DMS79 (cell line): ENCODE results near the gene CAMK2D.

Experiments used
- DNase-seq: peaks from one replicate; lab custom pipeline; 2025; lab: John Stamatoyannopoulos, UW

Gene CAMK2D

DNA sequence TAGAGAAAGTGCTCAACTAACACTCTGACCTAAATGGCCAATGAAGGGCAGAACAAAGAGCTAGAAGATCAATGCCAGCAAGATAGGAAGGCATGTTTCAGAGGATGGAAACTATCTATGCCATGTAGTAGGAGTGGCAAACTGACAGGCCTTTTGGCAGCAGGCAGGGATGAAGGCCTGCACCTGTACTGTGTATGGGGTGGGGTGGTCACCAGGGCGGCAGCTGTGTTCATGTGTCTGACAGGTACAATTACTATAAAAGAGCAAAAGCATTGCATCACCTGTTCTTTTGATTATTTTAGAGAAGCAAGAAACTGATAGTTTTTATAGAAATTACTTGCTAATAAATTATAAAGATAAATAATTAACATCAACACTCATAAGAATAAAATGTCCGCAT lies 239.1 kb downstream of the CAMK2D start:
- DNase-seq = no peak

DNA sequence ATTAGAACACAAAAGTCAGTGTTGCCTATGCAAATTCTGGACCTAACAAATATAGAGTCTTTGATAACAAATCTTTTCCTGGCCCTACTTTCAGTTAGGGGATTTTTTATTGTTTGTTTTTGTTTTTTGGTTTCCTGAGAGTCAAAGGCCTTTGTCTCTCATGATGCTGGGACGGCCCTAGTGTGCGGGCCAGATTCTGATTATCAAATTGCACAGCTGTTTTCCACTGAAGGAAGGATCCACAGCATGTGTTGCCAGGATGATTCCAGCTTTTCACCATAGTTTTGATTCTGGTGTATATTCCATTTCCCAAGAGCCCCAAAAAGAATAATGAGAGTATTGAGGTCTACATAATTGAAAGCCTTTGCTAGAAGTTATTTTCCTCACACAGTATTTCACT lies 248.2 kb downstream of the CAMK2D start:
- DNase-seq = no peak

DNA sequence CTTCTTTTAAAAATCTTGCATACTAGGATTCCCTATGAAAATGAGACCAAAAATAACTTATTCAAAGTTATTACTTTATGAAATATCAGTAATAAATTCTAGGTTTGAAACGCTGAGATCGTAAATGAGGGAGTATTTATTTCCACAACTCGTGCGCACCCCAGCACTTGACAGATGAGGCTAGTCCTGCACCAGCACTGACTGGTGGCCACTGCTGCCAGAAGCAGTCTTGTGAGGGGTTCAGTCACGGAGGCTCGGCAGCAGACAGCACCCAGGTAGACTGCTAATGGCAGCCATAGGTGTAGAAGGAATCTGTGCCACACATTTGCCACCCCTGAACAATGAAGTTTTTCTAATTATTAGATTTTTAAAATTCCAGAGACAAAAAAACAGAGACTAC lies 248.7 kb downstream of the CAMK2D start:
- no peak for DNase-seq

DNA sequence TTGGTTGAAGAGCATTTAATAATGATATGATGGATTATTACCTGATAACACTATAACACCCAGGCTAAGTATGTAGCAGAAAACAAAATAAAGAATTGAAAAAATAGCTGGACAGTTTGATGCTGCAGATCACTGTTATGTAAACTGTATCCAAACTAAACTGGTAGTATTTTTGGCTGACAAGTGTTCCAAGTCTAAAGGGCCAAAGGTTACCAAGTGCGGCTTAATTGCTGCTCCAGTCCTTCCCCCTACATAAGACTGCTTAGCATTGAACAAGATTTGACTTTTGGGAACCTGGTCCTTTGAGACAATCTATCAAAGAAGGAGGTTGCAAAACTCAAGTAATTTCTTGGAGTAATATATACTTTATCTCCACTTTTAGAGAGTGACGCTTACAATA lies 249.6 kb downstream of the CAMK2D start:
- DNase-seq = no peak

DNA sequence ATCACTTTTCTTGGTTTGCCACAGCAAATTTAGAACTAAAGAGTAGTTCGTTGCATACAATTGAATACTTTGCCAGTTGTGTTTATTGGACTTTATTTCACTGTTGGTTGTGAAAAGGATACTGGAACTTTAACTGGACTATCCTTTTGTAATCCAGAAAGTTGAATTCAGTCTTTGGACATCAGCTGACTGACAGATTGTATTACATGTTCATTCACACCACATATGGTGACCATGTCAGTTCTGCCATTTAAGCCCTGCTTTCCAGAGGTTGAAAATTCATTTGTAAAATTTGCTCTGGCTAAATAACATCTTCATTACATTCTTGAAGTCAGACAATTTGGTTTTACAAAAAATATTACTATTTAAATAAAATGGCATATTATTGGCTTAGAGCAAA lies 251.7 kb downstream of the CAMK2D start:
- DNase-seq = no peak

DNA sequence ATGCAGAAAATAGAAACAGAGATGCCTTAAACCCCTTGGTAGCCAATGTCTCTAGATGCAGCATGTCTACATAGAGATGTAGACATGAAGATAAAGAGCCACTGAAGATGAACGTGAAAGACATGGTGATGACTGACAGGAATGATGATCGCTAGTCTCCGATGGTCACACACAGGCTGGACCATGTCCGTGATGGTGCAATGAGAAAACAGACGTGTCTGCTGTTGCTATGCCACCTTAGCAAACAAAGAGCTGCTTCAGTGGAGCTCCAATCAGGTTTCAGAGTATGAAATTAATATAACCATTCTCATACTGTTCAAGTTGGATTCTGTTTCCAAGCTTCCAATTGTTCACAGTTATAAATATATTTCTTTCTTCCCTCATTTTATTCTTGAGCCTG lies 256.5 kb downstream of the CAMK2D start:
- DNase-seq = no peak

DNA sequence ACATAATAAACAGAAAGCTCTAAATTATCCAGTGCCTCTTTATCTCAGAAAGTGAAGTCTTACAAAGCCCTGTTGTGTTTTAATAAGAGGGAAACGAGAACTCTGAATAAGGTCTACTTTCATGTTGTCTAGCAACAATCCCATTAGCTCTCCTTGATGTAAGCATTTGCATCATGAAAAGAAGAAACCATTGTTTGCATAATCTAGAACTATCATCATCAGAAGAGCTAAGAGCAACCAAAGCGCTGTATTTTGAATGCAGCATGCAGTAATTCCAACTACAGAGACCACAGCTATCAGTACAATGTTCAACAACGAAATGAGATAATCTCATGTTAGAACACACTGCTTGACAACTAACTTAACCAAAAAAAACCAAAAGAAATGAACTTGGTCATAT lies 257.1 kb downstream of the CAMK2D start:
- no peak for DNase-seq

DNA sequence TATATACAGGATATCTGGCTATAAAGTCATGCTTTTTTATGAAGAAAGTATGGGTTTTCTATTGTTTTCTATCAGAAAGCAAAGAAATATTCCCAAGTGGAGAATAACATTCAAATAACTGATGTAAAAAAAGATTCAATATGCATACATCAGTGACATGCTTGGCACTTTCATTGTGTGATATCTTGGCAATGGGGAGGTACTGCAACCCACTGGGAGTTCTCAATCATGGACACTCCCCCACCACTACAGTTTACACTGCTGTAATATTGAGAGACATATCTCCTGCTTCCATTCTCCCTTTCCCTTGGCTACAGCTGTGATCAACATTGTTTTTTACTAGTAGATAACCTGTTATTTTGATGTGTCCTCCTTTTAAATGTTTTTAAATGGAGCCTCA lies 257.8 kb downstream of the CAMK2D start:
- no peak for DNase-seq

DNA sequence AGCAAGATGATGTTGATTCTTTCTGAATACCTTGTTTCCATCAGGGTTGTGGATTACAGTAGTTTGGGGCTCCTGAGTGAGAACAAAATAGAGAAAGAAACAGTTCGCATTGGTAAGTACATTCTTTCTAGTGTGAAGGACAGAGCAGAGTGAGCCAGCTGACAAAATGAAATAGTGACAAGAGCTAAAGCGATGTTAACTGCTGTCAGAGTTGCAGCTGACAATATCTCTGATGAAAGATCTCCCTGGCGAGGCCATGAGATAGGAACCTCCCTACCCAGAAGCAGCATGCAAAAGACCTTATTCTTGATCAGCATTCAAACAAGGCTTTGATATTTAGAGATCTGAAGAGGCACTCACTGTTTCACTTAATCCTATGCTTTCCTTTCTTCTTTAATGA lies 258.6 kb downstream of the CAMK2D start:
- DNase-seq = no peak

DNA sequence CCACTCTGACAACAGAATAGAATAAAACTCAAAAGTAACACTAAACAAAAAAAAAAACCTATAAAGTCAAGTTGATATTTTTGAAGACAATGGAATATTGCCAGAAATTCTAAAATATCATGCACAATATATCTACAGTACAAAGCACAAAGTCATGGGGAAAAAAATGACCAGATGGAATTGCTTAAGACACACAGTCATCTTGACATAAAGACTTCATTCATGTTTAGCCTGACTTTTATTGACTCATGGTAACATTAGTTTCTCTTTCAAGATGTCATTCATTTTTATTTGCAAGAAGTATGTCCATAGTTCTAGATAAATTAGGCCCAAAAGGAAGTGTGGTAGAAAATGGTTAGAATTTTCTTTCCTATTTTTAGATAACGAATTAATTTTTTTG lies 259.1 kb downstream of the CAMK2D start:
- no peak for DNase-seq

DNA sequence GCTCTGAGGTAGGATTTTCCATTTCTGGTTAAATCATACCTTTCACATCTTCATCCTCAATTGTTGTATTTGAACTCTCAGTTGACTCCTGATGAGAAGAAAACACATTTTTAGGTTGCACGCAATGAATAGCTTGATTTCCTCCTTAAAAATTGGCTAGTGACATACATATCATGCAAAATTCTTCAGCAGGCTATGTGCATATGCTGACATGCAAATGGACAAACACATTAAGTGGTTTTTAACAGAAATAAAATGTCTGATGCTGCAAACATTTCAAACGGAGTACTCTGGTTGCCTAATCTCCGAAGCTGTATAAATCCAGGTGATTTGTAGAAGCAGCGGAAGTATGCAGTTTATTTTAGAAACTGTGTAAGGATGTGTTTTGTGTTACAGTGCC lies 261.1 kb downstream of the CAMK2D start:
- no peak for DNase-seq

DNA sequence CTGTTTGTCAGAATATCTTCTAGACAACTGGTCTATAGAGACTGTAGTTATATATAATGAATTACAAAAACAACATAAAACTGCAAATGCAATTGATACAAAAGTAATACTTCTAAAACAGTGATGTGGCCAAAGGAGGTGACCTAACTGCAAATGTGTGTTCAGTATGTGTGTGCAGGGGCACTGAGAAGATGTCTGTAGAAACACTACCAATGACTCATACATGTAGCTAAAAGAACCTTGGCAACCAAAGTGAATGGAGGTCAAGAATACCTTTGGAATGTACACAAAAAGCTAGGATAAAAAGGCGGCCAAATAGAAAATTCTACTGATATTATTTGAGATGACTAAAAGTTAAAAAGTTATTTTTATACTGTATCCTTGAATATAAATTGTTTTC lies 261.8 kb downstream of the CAMK2D start:
- no peak for DNase-seq

DNA sequence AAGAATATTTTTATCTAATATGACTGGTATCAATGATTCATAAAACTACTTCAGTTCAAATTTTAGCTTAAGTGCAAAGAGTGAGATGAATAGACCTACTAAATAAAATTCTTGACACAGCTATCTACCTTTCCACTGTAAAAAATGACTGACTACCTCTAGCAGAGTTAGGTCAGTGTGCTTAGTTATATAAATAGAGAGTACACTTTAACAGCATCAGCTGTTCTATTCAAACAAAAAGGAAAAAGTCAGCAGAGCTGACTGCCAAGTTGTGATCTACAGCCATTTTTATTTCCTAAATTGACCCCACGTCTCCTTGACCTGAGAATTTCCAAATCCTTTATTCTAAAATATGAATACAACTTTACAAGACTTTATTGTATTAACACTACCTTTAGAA lies 262.4 kb downstream of the CAMK2D start:
- no peak for DNase-seq

DNA sequence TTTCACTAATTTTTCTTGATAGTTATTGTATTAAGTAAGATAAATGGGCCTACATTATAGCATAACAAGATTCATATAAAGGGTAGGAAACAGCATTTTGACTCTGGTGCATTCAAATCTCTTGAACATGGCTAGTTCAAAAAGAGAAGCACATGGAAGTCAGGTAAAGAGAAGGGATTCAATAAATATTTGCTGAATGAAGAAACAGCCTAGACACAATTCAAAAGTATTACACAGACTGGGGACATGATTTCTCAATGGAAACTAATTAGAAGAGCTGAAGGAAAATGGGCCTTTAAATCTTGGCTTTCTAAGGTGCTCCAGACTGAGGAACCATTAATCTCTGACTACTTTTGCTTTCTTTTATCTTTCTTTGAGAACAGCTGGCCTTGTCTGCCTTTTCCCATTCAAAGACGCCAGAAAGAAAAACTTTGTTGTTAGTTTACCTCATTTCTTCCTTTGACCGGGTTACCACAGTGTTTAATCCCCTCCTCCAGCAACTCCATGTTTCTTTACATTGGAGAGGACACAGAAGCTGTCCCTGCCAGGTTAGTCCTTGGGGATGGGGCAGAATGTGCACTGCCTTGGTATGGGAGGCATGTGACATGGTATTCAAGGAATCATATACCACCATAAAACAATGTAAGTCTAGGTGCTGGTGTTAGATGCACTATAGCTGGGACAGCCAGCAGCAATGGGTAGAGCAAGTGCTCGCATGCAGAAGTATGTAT lies 264.2 kb downstream of the CAMK2D start:
- DNase-seq = no peak

DNA sequence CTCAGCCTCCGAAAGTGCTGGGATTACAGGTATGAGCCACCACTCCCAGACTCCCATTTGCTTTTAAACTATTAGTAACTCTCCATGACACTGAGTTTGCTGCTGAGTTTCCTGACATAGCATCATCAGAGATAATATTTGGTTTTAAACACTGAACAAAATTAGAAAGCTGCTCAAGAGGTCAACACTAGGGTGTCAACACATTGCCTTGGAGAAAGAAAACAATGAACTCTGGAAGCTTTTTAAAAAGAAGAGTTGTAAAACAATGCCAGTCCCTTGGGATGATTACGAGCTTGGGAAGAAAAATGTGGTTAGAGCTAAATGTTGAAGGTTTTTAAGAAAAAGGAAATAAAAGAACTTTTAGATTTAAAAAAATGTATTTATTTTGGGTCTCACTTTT lies 264.8 kb downstream of the CAMK2D start:
- DNase-seq = no peak

DNA sequence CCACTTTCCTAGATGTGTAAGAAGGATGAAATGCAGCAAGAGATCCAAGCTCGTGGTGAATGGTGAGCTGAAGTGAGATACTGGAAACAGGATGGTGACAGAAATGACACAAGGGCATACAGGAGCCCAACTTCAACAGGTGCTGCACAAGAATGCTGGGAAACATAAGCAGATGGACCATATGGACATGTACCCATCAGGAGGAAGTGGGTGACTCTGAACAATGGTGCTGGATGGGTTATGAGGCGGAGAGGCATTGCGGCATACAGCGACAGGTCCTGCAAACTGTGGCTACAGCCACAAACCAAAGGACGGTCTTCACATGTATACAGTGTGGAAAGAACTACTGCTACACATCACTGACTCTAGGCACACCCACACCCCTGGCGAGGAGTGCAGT lies 265.7 kb downstream of the CAMK2D start:
- DNase-seq = no peak

DNA sequence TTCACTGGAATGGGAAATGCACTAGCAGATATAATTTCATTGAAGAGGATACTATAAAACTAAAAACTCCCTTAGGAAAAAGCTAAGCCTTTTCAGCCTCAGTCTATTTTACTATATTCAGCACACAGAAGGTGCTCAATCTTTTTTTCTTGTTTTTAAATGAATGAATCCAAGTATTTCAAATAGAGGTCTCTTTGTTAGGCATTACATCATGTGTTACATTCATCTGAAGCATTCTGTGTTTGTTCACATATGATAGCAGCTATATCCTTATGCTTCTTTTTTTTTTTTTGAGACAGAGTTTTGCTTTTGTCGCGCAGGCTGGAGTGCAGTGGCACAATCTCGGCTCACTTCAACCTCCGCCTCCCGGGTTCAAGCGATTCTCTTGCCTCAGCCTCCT lies 278.4 kb downstream of the CAMK2D start:
- no peak for DNase-seq

DNA sequence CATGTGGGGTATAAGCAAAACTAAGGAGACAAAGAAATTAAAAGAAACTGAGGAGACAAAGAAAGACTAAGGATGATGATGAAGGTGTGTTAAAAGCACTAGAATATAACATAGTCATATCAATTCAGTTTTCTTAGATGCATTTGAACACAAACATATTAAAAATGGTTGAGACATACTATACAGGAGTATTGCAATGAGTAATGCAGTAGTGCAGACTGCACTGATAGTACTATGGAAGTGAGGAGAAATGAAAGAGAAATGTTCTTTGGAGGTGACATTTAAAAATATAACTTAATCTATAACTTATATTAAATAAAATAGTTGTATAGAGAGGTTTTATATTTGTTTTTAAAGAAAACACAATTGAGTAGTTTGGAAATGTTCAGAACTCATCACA lies 279.2 kb downstream of the CAMK2D start:
- no peak for DNase-seq

DNA sequence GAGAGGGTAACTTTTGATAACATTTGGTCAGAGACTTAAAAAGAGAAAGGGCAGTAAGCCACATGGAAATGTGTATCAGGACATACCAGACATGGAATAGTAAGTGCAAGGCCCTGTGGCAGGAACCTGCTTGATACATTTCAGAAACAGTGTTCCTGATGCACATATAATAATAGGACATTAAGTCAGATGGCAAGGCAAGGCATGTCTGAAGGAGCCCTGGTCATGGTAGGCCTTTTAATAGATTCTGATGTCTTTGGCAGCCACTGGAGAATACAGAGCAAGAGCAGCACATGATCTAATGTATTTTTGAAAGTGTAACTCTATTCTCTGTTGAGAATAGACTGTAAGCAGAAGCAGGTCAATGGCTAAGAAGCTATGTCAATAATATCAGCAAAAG lies 279.7 kb downstream of the CAMK2D start:
- no peak for DNase-seq

DNA sequence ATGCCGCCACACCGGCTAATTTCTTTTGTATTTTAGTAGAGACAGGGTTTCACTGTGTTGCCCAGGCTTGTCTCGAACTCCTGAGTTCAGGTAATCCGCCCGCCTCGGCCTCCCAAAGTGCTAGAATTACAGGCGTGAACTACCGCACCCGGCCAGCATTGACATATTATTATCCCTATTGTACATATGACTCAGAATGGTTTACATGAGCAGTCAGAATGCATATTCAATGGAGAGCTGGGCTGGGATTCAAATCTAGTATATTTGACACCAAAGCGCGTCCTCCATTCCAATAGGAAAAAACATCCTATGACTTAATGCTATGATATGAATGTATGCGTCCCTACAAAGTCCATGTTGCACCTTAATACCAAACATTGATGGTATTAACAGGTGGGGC lies 281.4 kb downstream of the CAMK2D start:
- no peak for DNase-seq

DNA sequence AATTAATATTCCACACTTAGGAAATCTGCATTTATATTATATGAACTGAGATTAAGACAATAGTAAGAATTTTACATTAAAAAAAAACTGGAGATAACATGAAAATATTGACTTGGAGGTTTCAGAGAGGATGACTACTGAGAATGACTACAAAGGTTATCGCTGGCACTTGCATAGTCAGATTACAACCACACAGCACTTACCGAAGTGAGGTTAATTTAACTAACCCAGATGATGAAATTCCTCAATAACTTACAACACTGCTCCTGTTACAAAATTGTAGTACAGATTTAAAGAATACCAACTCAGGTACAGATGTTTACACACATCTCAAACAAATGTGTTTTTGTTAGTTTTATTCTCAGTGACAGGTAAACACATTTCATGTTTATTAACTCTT lies 283.5 kb downstream of the CAMK2D start:
- DNase-seq = no peak

DNA sequence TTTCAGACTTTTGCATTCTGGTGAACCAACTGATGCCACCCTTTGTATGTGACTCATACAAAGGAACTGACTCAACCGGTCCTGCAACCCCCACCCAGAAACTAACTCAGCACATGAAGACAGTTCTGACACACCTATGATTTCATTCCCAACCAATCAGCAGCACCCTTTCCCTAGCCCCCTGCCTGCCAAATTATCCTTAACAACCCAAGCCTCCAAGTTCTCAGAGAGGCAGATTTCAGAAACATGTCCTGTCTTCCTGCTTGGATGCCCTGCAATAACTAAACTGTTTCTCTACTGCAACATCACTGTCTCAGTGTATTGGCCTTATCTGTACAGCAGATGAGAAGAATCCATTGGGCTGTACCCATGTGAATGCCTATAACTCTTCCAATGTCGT lies 284.7 kb downstream of the CAMK2D start:
- DNase-seq = no peak

DNA sequence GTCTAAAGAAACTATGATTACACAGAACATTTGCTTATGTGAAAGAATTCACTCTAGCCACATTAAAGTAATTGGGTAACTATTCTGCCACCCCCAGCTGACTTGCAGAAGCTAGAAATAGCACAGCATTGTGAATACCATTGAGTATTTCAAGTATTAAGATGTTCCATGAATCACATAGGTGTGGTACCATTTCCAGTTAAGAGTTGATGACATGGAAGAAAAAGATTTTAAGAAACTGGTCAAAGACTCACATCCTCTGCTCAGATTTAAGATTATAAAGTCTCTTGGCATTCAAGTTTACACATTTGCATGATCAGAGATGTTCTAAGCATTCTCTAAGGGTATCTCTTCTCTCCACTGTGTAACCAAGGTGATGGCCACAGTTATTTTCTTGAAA lies 287.5 kb downstream of the CAMK2D start:
- no peak for DNase-seq

DNA sequence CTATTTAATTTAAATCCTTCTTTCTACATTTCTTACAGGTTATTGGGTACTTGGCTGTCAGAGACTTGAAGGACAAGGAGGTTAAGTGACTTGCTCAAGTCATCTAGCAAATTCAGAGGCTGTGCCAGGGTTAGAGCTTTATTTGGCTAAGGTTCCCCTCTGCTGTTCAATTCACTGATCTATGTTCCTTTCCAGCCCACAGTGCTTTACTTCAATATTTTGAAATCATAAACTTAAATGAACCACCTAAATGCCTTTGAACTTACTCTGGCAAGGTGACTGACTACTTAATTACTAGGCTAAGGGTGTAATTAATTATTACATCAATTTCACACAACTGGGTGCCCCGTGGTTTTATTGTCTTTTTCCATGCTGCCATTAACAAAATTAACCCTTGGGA lies 288.7 kb downstream of the CAMK2D start:
- no peak for DNase-seq
